ENCODE measurements around the gene BCL2L1. TPM values are rescaled to one million over a fixed set of nuclear protein-coding genes. Genes with fewer than 3 reads are reported as not detected.

The BCL2L1 gene
- polyA plus RNA-seq, 1 donor from 2014 or later, result 125 TPM

GRCh38 chr20:31685853-31686643, 36.6 kb downstream of the BCL2L1 start:
- no peak overlapping the region for H3K4me2 ChIP-seq (ENCODE audit: low read length)
- H3K36me3 ChIP-seq (ENCODE audit: insufficient read depth, low read length), result peaks cover 16% of the 10 kb centered on the region
- H3K9me3 ChIP-seq (ENCODE audit: low read length), result no peaks in the 10 kb centered on the region
- H3K9me2 ChIP-seq (ENCODE audit: insufficient read depth, low read length), result no peaks in the 10 kb centered on the region
- peaks cover 4% of the 10 kb centered on the region for H4K20me1 ChIP-seq (ENCODE audit: insufficient read depth)
- TF ChIP-seq TAF1 (IDR thresholded peaks at IDR 0.05; ENCODE audit: low read depth) (no peak), SMC3 (conservative IDR thresholded peaks at IDR 0.05; ENCODE audit: poor library complexity) (no peak), CTCF (IDR thresholded peaks at IDR 0.05; ENCODE audit: poor library complexity, severe bottlenecking) (no peak), EZH2 (IDR thresholded peaks at IDR 0.05; ENCODE audit: borderline replicate concordance, insufficient read depth, low read length, poor library complexity, severe bottlenecking) (no peak), MXI1 (conservative IDR thresholded peaks at IDR 0.05; ENCODE audit: poor library complexity, severe bottlenecking) (no peak), REST (IDR thresholded peaks at IDR 0.05; ENCODE audit: borderline replicate concordance) (no peak), RAD21 (conservative IDR thresholded peaks at IDR 0.05) (no peak), EP300 (conservative IDR thresholded peaks at IDR 0.05; ENCODE audit: poor library complexity, severe bottlenecking) (no peak), POLR2AphosphoS5 (IDR thresholded peaks at IDR 0.05) (no peak)
- no peak overlapping the region for H3K4me3 ChIP-seq (ENCODE audit: low read length)
- H3F3A ChIP-seq (ENCODE audit: insufficient read depth, low read length, poor library complexity, severe bottlenecking), result no peaks in the 10 kb centered on the region
- no peak overlapping the region for H3K9ac ChIP-seq (ENCODE audit: low read length)
- no peak overlapping the region for H2AFZ ChIP-seq (ENCODE audit: low read depth, low read length)
- H3K27me3 ChIP-seq (ENCODE audit: insufficient read depth, low read depth, low read length), result no peaks in the 10 kb centered on the region
- H3K79me2 ChIP-seq (replicated peaks; ENCODE audit: insufficient read depth, low read length), result peaks cover 10% of the 10 kb centered on the region
- H3K27ac ChIP-seq (ENCODE audit: low read length), result no peak overlapping the region

- Histone ChIP-seq H3K27ac (ENCODE audit: low read length) (no peak overlapping the region), H3K9me3 (ENCODE audit: low read length) (no peaks in the 10 kb centered on the region), H3K27me3 (ENCODE audit: insufficient read depth, low read depth, low read length) (no peaks in the 10 kb centered on the region), H2AFZ (ENCODE audit: low read depth, low read length) (no peak overlapping the region), H3K79me2 (replicated peaks; ENCODE audit: insufficient read depth, low read length) (peaks cover 6% of the 10 kb centered on the region), H3K36me3 (ENCODE audit: insufficient read depth, low read length) (peaks cover 16% of the 10 kb centered on the region), H4K20me1 (ENCODE audit: insufficient read depth) (peaks cover 4% of the 10 kb centered on the region), H3K9me2 (ENCODE audit: insufficient read depth, low read length) (no peaks in the 10 kb centered on the region), H3K4me2 (ENCODE audit: low read length) (no peak overlapping the region), H3F3A (ENCODE audit: insufficient read depth, low read length, poor library complexity, severe bottlenecking) (no peaks in the 10 kb centered on the region), H3K4me3 (ENCODE audit: low read length) (no peak overlapping the region), H3K9ac (ENCODE audit: low read length) (no peak overlapping the region)
- TF ChIP-seq RAD21 (conservative IDR thresholded peaks at IDR 0.05) (no peak), CTCF (IDR thresholded peaks at IDR 0.05; ENCODE audit: poor library complexity, severe bottlenecking) (no peak), TAF1 (IDR thresholded peaks at IDR 0.05; ENCODE audit: low read depth) (no peak), EZH2 (IDR thresholded peaks at IDR 0.05; ENCODE audit: borderline replicate concordance, insufficient read depth, low read length, poor library complexity, severe bottlenecking) (no peak), POLR2AphosphoS5 (IDR thresholded peaks at IDR 0.05) (no peak), REST (IDR thresholded peaks at IDR 0.05; ENCODE audit: borderline replicate concordance) (no peak), EP300 (conservative IDR thresholded peaks at IDR 0.05; ENCODE audit: poor library complexity, severe bottlenecking) (no peak), SMC3 (conservative IDR thresholded peaks at IDR 0.05; ENCODE audit: poor library complexity) (no peak), MXI1 (conservative IDR thresholded peaks at IDR 0.05; ENCODE audit: poor library complexity, severe bottlenecking) (no peak)
Measured at GRCh38 chr20:31684153-31685015, 38.3 kb downstream of the BCL2L1 start.
